Measurements from ENCODE around the gene SH2B2. TPM values are rescaled to one million over a fixed set of nuclear protein-coding genes. Genes with fewer than 3 reads are reported as not detected.
"Not testable (repeated sequence)": the region's sequence is repeated elsewhere in the genome, so short reads cannot be mapped to it uniquely, and the experiment has no call there.

The SH2B2 gene
- total RNA-seq, 4 donors from 2014 or later: 13.9 to 28.6 (median 20.6) TPM

- no peak for DNase-seq (ENCODE audit: low spot score in 2 of 2)
- no peak overlapping the region for H3K4me3 ChIP-seq (ENCODE audit: low read depth, poor library complexity, severe bottlenecking)
- intact Hi-C loops (cut with DNase I; ENCODE audit: low total_unique reads): no loop called here
- WGBS, 2 donors: 79 to 82% methylated on average over 11 of the region's 11 CpGs
- TF ChIP-seq CTCF (IDR thresholded peaks at IDR 0.05) (no peak), POLR2A (IDR thresholded peaks at IDR 0.05) (no peak)
Measured at GRCh38 chr7:102326157-102326889, 39.7 kb downstream of the SH2B2 start.

DNA sequence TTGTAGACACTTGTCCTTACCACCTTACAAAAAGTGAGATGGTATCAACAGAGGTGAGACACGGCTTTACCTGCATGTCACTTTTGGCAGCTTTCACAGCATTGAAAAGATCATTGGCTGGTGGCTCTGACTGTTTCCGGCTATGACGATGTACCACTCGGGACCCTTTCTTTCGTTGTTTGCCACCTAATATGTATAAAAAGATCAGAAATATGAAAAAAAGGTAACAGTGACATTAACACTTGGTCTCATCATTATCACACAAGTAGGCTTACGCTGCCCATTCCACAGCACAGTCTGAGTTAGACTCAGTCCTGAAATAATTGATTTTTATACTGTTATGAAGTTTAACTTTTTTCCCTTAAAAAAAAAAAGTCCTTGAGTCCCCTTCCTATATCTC, 40.5 kb downstream of the SH2B2 start:
- DNase-seq (ENCODE audit: low spot score in 2 of 2); intact Hi-C loops (cut with DNase I; ENCODE audit: low total_unique reads): not testable (repeated sequence)
- 67 to 78% methylated on average over 6 of the region's 6 CpGs for WGBS, 2 donors

GRCh38 chr7:102328863-102329262, 42.2 kb downstream of the SH2B2 start:
- H3K4me3 ChIP-seq (ENCODE audit: low read depth, poor library complexity, severe bottlenecking); DNase-seq (ENCODE audit: low spot score in 2 of 2); intact Hi-C loops (cut with DNase I; ENCODE audit: low total_unique reads): not testable (repeated sequence)
- 73 to 91% methylated on average over 4 to 5 of the region's 5 CpGs for WGBS, 2 donors

More for the DNA sequence above, 40.5 kb downstream of the SH2B2 start:
- not testable (repeated sequence) for H3K4me3 ChIP-seq (ENCODE audit: low read depth, poor library complexity, severe bottlenecking)

GRCh38 chr7:102329366-102329765, 42.7 kb downstream of the SH2B2 start:
- DNase-seq (ENCODE audit: low spot score in 2 of 2); H3K4me3 ChIP-seq (ENCODE audit: low read depth, poor library complexity, severe bottlenecking); intact Hi-C loops (cut with DNase I; ENCODE audit: low total_unique reads): not testable (repeated sequence)
- WGBS, 2 donors: 64 to 83% methylated on average over 6 to 9 of the region's 9 CpGs

GRCh38 chr7:102330666-102331460, 44.2 kb downstream of the SH2B2 start:
- intact Hi-C loops (cut with DNase I; ENCODE audit: low total_unique reads); DNase-seq (ENCODE audit: low spot score in 2 of 2); H3K4me3 ChIP-seq (ENCODE audit: low read depth, poor library complexity, severe bottlenecking): not testable (repeated sequence)
- 88 to 90% methylated on average over 7 to 8 of the region's 8 CpGs for WGBS, 2 donors

DNA sequence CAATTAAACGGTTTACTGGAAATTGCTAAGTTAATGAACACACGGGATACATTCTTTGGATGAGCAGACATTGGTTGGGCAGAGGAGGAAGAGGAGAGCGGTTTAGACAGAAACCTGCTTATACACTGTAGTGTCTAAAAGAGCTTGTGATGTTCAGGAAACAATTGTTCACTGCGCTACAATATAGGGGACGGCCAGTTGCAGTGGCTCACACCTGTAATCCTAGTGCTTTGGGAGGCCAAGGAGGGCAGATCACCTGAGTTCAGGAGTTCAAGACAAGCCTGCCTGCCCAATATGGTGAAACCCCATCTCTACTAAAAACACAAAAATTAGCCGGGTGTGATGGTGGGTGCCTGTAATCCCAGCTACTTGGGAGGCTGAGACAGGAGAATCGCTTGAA, 48.9 kb downstream of the SH2B2 start:
- DNase-seq (ENCODE audit: low spot score in 2 of 2); intact Hi-C loops (cut with DNase I; ENCODE audit: low total_unique reads); H3K4me3 ChIP-seq (ENCODE audit: low read depth, poor library complexity, severe bottlenecking): not testable (repeated sequence)
- 85 to 86% methylated on average over 7 of the region's 7 CpGs for WGBS, 2 donors

DNA sequence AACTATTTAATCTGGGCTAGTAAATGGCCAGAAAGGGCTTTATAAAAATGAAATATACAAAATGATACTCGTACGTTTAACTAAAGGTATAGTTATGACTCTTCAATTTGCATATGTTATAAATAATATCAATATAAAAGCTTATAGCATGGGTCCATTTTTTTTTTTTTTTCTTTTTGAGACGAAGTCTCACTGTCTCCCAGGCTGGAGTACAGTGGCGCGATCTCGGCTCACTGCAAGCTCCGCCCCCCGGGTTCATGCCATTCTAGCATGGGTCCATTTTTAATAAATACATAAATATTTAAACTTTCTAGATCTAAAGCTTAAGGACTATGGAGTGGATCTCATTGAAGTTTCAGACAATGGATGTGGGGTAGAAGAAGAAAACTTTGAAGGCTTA, 50.3 kb downstream of the SH2B2 start:
- intact Hi-C loops (cut with DNase I; ENCODE audit: low total_unique reads); H3K4me3 ChIP-seq (ENCODE audit: low read depth, poor library complexity, severe bottlenecking); DNase-seq (ENCODE audit: low spot score in 2 of 2): not testable (repeated sequence)
- WGBS, 2 donors: 100% methylated on average over 2 of the region's 8 CpGs; no CpG with 5 or more reads in 1 of the 2 donors

GRCh38 chr7:102337420-102337819, 50.8 kb downstream of the SH2B2 start:
- H3K4me3 ChIP-seq (ENCODE audit: low read depth, poor library complexity, severe bottlenecking); DNase-seq (ENCODE audit: low spot score in 2 of 2); intact Hi-C loops (cut with DNase I; ENCODE audit: low total_unique reads): not testable (repeated sequence)
- 79 to 89% methylated on average over 4 of the region's 4 CpGs for WGBS, 2 donors

DNA sequence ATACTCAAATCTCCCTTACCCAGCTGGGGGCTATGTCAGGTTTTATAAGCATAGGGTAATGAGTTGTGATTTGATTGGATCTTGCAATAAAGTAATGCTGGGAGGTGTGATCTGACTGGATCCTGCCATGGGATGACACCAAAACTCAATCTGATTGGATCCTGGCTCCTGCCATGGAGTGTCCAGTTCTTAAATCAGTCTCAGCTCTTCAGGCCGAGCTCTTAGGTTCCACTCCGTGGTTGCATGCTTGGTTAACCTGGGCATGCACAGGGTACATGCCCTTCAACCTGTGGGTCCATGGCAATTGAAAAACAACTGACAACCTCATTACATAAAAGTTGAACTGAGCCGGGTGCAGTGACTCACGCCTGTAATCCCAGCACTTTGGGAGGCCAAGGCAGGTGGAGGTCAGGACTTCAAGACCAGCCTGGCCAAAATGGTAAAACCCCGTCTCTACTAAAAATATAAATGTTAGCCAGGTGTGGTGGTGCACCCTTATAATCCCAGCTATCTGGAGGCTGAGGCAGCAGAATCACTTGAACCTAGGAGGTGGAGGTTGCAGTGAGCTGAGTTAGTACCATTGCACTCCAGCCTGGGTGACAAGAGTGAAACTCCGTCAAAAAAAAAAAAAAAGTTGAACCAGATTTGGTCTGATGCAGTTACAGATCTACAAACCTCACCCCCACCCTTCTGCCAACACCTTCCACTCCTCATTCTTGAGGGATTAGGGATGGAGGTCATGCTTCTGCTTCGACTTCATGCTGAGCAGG, 54.1 kb downstream of the SH2B2 start:
- WGBS, 2 donors: 85 to 100% methylated on average over 1 to 6 of the region's 7 CpGs
- intact Hi-C loops (cut with DNase I; ENCODE audit: low total_unique reads); DNase-seq (ENCODE audit: low spot score in 2 of 2); H3K4me3 ChIP-seq (ENCODE audit: low read depth, poor library complexity, severe bottlenecking): not testable (repeated sequence)

- H3K4me3 ChIP-seq (ENCODE audit: low read depth, poor library complexity, severe bottlenecking); DNase-seq (ENCODE audit: low spot score in 2 of 2); intact Hi-C loops (cut with DNase I; ENCODE audit: low total_unique reads): not testable (repeated sequence)
- 77 to 90% methylated on average over 3 of the region's 6 CpGs for WGBS, 2 donors
Measured at GRCh38 chr7:102346983-102347382, 60.3 kb downstream of the SH2B2 start.

GRCh38 chr7:102356344-102356743, 69.7 kb downstream of the SH2B2 start, which contains the start of gene SPDYE6:
Gene SPDYE6, minus strand, starts transcription at chr7:102356444. Its CDS starts 421 bp downstream, at chr7:102356023.
- intact Hi-C loops (cut with DNase I; ENCODE audit: low total_unique reads); H3K4me3 ChIP-seq (ENCODE audit: low read depth, poor library complexity, severe bottlenecking); DNase-seq (ENCODE audit: low spot score in 2 of 2): not testable (repeated sequence)
- no CpG with 5 or more reads among the region's 6 CpGs for WGBS, 2 donors

DNA sequence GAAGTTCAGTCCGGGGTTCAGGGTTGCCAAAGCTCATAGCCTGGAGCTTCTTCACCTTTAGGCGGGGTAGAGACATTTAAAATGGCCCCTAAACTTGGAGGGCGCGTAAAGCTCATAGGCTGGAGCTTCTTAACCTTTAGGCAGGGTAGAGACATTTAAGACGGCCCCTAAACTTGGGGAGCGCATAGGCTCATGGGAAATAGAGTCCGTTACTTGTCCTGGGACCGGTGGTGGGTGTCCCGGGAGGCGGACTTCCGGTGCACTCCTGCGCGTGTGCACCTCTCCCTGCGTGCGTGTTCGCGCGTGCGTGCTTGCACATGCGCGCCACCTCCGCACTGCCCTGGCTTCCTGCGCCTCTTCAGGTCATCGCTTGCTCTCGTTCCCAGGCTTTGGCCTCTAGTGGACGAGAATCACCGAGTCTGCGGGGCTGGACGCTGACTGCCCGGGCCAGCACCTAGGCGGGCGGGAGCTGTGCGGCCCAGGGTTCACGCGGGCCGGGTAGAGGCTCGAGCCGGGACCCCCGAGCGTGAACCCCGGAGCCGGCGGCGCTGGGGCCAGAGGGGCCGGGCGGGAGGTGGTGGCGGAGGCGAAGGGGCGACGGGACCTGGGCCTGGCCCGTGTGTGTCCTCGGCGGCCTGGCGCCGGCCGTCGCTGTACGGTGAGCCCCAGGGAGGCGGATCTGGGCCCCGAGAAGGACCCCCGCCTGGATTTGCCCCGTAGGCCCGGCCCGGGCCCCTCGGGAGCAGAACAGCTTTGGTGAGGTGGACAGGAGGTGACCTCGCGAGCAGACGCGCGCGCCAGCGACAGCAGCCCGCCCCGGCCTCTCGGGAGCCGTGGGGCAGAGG, 77.1 kb downstream of the SH2B2 start:
- peak overlapping the region; percentile 95 for H3K4me3 ChIP-seq (ENCODE audit: low read depth, poor library complexity, severe bottlenecking)
- peak; percentile 98 for DNase-seq (ENCODE audit: low spot score in 2 of 2)
- 1% methylated on average over 36 to 43 of the region's 76 CpGs for WGBS, 2 donors
- intact Hi-C loops (cut with DNase I; ENCODE audit: low total_unique reads): not testable (repeated sequence)

Measured in lower leg skin (tissue), 4 donors.